WI38 (cell line): ENCODE results near the gene CLIC6.
"Not testable (repeated sequence)": the region's sequence is repeated elsewhere in the genome, so short reads cannot be mapped to it uniquely, and the experiment has no call there.

Experiments
- H3K4me3 ChIP-seq: 2 replicates; pipeline ENCODE4 v1.5.1; 2011; ENCODE audit warnings: low read depth, mild to moderate bottlenecking, control low read depth, low read length
- CTCF ChIP-seq: IDR thresholded peaks from 2 replicates; pipeline ENCODE4 v1.5.1; 2012; ENCODE audit warnings: low read depth, mild to moderate bottlenecking, control low read depth, low read length

CLIC6 gene

DNA sequence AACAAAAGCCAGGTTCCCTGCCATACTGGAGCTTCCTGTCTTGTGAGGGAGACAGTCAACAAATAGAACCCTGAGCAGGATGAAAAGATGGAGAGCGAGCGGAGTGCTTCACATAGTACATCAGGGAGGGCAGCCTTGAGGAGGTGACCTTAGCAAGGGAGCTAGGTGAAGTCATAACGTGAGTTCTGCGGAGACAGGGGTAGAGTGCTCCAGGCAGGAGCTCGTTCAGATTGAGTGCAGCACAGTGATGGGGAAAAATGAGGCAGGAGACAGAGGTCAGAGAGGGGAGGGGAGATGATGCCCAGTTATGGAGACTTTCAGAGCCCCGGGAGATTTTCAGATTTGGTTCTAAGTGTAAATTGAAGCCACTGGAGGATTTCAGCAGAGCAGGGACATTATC lies 15.3 kb upstream of the CLIC6 start:
- no peak for TF ChIP-seq CTCF

DNA sequence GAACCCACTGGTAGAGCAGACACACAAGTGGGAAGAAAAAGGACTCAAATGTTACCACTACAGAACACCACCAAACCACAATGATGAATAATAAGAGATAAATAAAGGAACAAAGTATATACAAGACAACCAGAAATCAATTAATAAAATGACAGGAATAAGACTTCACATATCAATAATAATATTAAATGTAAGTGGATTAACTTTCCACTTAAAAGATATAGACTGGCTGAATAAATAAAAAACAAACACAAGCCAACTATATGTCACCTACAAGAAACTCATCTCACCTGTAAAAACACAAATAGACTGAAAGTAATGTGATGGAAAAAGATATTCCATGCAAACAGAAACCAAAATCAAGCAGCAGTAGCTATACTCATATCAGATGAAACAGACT lies 6.9 kb upstream of the CLIC6 start:
- no peak for TF ChIP-seq CTCF
- H3K4me3 ChIP-seq: no peak overlapping the region

More for the DNA sequence above, 15.3 kb upstream of the CLIC6 start:
- H3K4me3 ChIP-seq: no peak overlapping the region

DNA sequence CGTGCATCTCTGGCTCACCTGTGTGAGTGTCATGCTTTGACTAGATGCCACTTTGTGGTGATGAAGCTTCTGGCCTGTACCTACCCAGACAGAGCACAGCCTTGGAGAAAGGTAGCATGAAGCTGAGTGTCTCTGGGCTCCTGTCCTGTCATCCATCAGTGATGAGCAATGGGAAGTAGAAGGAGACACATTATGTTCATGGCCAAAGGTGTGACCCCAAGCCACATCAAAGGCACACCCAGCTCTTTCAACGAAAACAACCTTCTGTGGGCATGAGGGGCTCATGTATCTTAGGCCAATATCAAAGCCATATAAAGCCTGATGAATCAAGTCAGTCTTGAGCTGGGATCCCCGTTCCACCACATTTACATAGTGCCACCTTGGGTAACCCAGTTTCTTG lies 1.0 kb upstream of the CLIC6 start:
- TF ChIP-seq CTCF: no peak
- no peak overlapping the region for H3K4me3 ChIP-seq

DNA sequence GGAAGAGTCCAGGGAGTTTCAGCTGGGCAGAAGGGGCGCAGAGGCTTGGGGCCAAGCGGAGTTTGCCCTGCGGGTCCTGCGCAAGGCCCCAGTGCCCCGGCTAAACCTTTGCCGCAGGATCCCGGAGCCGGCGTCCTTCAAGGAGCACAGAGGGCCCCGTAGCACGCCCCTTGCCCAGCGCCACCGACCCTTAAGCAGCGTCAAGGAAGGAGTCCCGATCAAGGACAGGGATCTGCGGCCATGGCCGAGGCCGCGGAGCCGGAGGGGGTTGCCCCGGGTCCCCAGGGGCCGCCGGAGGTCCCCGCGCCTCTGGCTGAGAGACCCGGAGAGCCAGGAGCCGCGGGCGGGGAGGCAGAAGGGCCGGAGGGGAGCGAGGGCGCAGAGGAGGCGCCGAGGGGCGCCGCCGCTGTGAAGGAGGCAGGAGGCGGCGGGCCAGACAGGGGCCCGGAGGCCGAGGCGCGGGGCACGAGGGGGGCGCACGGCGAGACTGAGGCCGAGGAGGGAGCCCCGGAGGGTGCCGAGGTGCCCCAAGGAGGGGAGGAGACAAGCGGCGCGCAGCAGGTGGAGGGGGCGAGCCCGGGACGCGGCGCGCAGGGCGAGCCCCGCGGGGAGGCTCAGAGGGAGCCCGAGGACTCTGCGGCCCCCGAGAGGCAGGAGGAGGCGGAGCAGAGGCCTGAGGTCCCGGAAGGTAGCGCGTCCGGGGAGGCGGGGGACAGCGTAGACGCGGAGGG lies 520 bp downstream of the CLIC6 start:
- no peak for TF ChIP-seq CTCF
- no peak overlapping the region for H3K4me3 ChIP-seq

GRCh38 chr21:34669880-34670219 lies 1.1 kb downstream of the CLIC6 start:
- H3K4me3 ChIP-seq: not testable (repeated sequence)

- H3K4me3 ChIP-seq: no peak overlapping the region
- no peak for TF ChIP-seq CTCF
Observed at GRCh38 chr21:34670220-34670961, 1.6 kb downstream of the CLIC6 start.

DNA sequence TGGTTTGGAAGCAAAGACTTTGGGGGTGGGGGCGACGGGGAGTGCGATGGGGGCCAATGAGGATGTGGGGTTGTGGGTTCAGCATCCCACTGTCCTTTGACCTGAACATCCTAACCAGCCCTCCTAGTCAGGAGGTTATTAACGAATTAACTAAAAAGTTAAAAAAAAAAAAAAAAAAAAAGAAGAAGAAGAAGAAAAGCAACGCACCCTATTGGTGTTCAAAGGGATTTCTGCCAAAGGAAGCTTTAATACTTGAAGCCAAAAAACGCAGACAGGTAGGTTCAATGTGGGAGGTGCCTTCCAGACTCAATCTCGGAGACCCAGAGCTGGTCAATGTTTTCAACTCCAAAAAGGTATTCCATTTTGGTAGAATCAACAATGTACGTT lies 2.2 kb downstream of the CLIC6 start:
- no peak overlapping the region for H3K4me3 ChIP-seq
- TF ChIP-seq CTCF: no peak
